HepG2 (cell line): ENCODE results near the gene CTDSP1. TPM values are rescaled to one million over a fixed set of nuclear protein-coding genes. Genes with fewer than 3 reads are reported as not detected.

Experiments
- AHDC1 ChIP-seq: sonication (generic); formaldehyde crosslinking; IDR thresholded peaks from 2 replicates; pipeline ENCODE4 v1.5.1; 2020; ENCODE audit warnings: mild to moderate bottlenecking, missing genetic modification reagents, borderline replicate concordance
- FOXP1 ChIP-seq, 2 experiments: fragments of 450-650 bp in 1 of 2; IDR thresholded peaks; 2 replicates each; pipeline ENCODE4 v1.6.1; 2017 to 2018; ENCODE audit warnings: antibody characterized with exemption in 1 of 2
- GATAD1 ChIP-seq: IDR thresholded peaks from 2 replicates; pipeline ENCODE4 v1.6.1; 2016; ENCODE audit warnings: missing genetic modification reagents, missing compliant biosample characterization
- NPAS2 ChIP-seq: sonication (generic); formaldehyde crosslinking; IDR thresholded peaks from 2 replicates; pipeline ENCODE4 v1.8.0; 2022; ENCODE audit warnings: mild to moderate bottlenecking, missing genetic modification reagents, borderline replicate concordance
- RELA ChIP-seq: sonication (generic); formaldehyde crosslinking; IDR thresholded peaks from 2 replicates; pipeline ENCODE4 v1.4.0; 2020; ENCODE audit warnings: missing genetic modification reagents
- TSC22D2 ChIP-seq: sonication (generic); formaldehyde crosslinking; IDR thresholded peaks from 2 replicates; pipeline ENCODE4 v1.5.1; 2020; ENCODE audit warnings: missing genetic modification reagents, mild to moderate bottlenecking, borderline replicate concordance
- ZNF256 ChIP-seq: sonication (generic); formaldehyde crosslinking; conservative IDR thresholded peaks from 2 replicates; pipeline ENCODE4 v1.4.0; 2020; ENCODE audit warnings: missing genetic modification reagents
- ZNF614 ChIP-seq: IDR thresholded peaks from 2 replicates; pipeline ENCODE4 v1.6.1; 2018; ENCODE audit warnings: missing biosample characterization, missing genetic modification reagents, inconsistent platforms, borderline replicate concordance
- ZNF780A ChIP-seq: sonication (generic); formaldehyde crosslinking; IDR thresholded peaks from 2 replicates; pipeline ENCODE4 v1.8.0; 2022; ENCODE audit warnings: mild to moderate bottlenecking, missing genetic modification reagents, moderate library complexity
- polyA plus RNA-seq, 8 experiments: library from polyadenylated mRNA; depleted of rRNA in 3 of 8; stranded (reverse) in 7 of 8; unstranded in 1 of 8; fragments of >200 nt; fragmentation: Illumina TruSeq in 4 of 8; extraction: Trizol in 4 of 8; gene quantifications; 2 replicates each; pipeline versions ENCODE4 v1.2.1 to v1.2.3, GENCODE V29; 2011 to 2016; ENCODE audit warnings: low read depth in 4 of 8, missing spikeins in 1 of 8, mixed read lengths in 1 of 8; ENCODE audit not compliant: insufficient read depth in 1 of 8
- total RNA-seq, 5 experiments: library from RNA; depleted of rRNA; stranded (reverse); fragments of >200 nt; fragmentation: Illumina TruSeq; extraction: Trizol; gene quantifications; 2 replicates each; pipeline ENCODE4 v1.2.3, GENCODE V29; 2016; ENCODE audit warnings: low read depth in 1 of 5
- TF ChIP-seq, protein P1 (sequence below): sonication (generic); formaldehyde crosslinking; IDR thresholded peaks from 2 replicates; pipeline ENCODE4 v1.5.1; 2020; ENCODE audit warnings: missing genetic modification reagents, mild to moderate bottlenecking, borderline replicate concordance
- TF ChIP-seq, protein P2 (sequence below): sonication (generic); formaldehyde crosslinking; IDR thresholded peaks from 2 replicates; pipeline ENCODE4 v1.4.0; 2020; ENCODE audit warnings: mild to moderate bottlenecking, missing genetic modification reagents
- TF ChIP-seq, protein P3 (sequence below): sonication (generic); formaldehyde crosslinking; IDR thresholded peaks from 2 replicates; pipeline ENCODE4 v1.8.0; 2022; ENCODE audit warnings: mild to moderate bottlenecking, missing genetic modification reagents

CTDSP1 gene
- total and polyA plus RNA-seq, 2 of the 13 experiments (the other 11 are each of a cell fraction or from before 2014, with no cell fraction given): 91.0 to 268 TPM

GRCh38 chr2:218448934-218449333 is 49.3 kb downstream of the CTDSP1 start (continued):
- TF ChIP-seq AHDC1 (peak; percentile 79; the same call in 1 of the 2 replicates), TSC22D2 (no peak), NPAS2 (CRISPR knock-in tag) (no peak), ZNF256 (CRISPR knock-in tag) (no peak), ZNF614 (CRISPR knock-in tag) (no peak), ZNF780A (CRISPR knock-in tag) (no peak), FOXP1 (IDR thresholded peaks at IDR 0.05) (no peak), FOXP1 (CRISPR knock-in tag; IDR thresholded peaks at IDR 0.05) (peak; percentile 56), RELA (no peak), GATAD1 (CRISPR knock-in tag) (0 out of 2 replicates have a peak, but pooled peaks have one; percentile 39)
- TF ChIP-seq, protein P1, sequence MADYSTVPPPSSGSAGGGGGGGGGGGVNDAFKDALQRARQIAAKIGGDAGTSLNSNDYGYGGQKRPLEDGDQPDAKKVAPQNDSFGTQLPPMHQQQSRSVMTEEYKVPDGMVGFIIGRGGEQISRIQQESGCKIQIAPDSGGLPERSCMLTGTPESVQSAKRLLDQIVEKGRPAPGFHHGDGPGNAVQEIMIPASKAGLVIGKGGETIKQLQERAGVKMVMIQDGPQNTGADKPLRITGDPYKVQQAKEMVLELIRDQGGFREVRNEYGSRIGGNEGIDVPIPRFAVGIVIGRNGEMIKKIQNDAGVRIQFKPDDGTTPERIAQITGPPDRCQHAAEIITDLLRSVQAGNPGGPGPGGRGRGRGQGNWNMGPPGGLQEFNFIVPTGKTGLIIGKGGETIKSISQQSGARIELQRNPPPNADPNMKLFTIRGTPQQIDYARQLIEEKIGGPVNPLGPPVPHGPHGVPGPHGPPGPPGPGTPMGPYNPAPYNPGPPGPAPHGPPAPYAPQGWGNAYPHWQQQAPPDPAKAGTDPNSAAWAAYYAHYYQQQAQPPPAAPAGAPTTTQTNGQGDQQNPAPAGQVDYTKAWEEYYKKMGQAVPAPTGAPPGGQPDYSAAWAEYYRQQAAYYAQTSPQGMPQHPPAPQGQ (CRISPR knock-in tag): no peak
- TF ChIP-seq, protein P2, sequence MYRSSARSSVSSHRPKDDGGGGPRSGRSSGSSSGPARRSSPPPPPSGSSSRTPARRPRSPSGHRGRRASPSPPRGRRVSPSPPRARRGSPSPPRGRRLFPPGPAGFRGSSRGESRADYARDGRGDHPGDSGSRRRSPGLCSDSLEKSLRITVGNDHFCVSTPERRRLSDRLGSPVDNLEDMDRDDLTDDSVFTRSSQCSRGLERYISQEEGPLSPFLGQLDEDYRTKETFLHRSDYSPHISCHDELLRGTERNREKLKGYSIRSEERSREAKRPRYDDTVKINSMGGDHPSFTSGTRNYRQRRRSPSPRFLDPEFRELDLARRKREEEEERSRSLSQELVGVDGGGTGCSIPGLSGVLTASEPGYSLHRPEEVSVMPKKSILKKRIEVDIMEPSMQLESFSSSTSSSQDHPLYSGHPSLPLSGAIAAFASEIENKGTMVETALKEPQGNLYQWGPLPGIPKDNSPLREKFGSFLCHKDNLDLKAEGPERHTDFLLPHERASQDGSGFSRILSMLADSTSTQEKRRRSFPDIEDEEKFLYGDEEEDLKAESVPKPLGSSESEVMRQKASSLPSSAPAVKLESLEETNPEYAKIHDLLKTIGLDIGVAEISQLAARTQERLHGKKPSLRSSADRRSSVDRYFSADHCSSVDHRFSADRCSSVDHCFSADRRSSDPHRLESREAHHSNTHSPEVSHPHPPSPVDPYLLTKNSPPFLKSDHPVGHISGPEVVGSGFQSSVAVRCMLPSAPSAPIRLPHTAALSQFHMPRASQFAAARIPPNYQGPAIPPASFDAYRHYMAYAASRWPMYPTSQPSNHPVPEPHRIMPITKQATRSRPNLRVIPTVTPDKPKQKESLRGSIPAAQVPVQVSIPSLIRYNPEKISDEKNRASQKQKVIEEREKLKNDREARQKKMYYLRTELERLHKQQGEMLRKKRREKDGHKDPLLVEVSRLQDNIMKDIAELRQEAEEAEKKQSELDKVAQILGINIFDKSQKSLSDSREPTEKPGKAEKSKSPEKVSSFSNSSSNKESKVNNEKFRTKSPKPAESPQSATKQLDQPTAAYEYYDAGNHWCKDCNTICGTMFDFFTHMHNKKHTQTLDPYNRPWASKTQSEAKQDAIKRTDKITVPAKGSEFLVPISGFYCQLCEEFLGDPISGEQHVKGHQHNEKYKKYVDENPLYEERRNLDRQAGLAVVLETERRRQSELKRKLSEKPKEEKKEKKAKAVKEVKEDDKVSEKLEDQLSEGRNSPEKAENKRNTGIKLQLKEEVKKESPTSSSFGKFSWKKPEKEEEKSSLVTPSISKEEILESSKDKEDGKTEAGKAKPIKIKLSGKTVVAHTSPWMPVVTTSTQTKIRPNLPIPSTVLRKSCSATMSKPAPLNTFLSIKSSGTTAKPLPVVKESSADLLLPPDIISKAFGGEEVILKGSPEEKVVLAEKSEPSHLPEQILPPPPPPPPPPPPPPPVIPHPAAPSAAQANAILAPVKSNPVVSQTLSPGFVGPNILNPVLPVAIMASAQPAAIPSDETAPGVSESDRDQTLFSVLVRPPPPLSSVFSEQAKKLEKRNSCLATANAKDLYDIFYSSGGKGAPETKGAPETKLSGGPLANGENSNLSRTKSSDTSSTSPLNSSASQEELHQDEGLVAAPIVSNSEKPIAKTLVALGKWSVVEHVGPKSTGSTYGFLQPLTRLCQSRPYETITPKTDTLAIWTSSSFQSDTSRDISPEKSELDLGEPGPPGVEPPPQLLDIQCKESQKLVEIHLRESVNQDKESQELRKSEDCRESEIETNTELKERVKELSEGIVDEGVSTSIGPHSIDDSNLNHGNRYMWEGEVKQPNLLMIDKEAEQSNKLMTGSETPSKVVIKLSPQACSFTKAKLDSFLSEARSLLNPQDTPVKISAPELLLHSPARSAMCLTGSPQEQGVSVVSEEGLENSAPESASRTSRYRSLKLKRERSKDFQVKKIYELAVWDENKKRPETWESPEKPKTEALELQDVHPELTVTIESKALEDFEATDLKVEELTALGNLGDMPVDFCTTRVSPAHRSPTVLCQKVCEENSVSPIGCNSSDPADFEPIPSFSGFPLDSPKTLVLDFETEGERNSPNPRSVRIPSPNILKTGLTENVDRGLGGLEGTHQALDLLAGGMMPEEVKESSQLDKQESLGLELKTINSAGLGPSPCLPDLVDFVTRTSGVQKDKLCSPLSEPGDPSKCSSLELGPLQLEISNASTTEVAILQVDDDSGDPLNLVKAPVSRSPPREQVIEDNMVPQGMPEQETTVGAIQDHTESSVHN (CRISPR knock-in tag): no peak
- TF ChIP-seq, protein P3, sequence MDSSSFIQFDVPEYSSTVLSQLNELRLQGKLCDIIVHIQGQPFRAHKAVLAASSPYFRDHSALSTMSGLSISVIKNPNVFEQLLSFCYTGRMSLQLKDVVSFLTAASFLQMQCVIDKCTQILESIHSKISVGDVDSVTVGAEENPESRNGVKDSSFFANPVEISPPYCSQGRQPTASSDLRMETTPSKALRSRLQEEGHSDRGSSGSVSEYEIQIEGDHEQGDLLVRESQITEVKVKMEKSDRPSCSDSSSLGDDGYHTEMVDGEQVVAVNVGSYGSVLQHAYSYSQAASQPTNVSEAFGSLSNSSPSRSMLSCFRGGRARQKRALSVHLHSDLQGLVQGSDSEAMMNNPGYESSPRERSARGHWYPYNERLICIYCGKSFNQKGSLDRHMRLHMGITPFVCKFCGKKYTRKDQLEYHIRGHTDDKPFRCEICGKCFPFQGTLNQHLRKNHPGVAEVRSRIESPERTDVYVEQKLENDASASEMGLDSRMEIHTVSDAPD (CRISPR knock-in tag): no peak
